ENCODE measurements around the gene TNN.
A peak's percentile ranks its signal among the peaks of the same experiment; 100 is the strongest.
"Not testable (repeated sequence)": the region's sequence is repeated elsewhere in the genome, so short reads cannot be mapped to it uniquely, and the experiment has no call there.

The TNN gene, protein sequence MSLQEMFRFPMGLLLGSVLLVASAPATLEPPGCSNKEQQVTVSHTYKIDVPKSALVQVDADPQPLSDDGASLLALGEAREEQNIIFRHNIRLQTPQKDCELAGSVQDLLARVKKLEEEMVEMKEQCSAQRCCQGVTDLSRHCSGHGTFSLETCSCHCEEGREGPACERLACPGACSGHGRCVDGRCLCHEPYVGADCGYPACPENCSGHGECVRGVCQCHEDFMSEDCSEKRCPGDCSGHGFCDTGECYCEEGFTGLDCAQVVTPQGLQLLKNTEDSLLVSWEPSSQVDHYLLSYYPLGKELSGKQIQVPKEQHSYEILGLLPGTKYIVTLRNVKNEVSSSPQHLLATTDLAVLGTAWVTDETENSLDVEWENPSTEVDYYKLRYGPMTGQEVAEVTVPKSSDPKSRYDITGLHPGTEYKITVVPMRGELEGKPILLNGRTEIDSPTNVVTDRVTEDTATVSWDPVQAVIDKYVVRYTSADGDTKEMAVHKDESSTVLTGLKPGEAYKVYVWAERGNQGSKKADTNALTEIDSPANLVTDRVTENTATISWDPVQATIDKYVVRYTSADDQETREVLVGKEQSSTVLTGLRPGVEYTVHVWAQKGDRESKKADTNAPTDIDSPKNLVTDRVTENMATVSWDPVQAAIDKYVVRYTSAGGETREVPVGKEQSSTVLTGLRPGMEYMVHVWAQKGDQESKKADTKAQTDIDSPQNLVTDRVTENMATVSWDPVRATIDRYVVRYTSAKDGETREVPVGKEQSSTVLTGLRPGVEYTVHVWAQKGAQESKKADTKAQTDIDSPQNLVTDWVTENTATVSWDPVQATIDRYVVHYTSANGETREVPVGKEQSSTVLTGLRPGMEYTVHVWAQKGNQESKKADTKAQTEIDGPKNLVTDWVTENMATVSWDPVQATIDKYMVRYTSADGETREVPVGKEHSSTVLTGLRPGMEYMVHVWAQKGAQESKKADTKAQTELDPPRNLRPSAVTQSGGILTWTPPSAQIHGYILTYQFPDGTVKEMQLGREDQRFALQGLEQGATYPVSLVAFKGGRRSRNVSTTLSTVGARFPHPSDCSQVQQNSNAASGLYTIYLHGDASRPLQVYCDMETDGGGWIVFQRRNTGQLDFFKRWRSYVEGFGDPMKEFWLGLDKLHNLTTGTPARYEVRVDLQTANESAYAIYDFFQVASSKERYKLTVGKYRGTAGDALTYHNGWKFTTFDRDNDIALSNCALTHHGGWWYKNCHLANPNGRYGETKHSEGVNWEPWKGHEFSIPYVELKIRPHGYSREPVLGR (N-terminal part only)

DNA sequence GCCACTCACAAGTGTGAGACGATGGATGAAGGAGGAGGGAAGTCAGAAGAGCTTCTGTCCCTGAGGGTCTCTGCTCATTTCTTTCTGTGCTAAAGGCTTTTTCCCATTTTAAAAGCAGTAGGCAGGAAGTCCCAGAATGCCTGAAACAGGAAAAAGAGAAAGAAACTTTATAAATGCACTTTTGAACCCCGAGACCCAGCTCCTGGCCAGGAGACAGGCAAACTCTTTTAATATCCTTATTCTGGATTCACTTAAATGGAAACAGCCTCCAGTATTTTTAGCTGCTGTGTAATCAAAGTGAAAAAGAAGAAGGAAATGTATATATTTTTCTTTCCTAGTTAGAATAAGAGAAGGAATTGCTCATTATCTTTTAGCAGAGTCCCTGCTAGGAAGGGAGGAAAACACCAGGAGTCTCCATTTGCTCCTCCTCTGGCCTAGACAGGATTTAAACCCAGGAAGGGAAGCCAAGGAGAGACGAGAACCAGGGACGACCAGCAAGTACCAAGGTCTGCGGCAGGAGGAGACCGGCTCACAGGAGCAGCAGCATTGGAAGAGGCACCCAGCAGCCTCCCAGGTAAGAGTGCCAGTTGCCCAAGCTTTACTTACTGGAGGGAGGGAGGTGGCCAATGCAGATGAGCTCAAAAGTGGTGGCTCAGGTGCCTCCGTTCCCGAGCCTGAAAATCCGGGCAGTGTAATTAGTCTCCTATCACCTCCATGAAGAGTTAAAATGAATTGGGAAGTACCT is at the start of gene TNN:
TSS of gene TNN (plus strand) at position 472 of the 745 bp plus-strand sequence. CDS start 9,586 bp downstream, outside the sequence.
- DNase-seq (ENCODE audit: low spot score) = no peak

DNA sequence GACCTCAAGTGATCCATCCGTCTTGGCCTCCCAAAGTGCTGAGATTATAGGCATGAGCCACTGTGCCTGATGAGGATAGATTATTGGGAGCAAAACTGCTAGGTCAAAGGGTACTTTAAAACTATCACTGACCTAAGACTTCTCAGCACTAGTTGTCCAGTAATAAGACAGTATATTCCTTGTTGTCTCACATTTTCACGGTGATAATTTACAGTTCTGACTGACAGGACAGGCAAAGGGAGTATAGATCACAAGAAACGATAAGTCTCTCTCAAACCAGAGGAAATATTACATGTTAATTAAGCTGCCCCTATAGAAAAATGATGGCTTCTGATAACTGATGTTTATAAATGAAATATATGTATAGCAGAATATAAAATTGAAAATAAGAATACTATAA is 48.1 kb upstream of the TNN start:
- DNase-seq (ENCODE audit: low spot score) = no peak

DNA sequence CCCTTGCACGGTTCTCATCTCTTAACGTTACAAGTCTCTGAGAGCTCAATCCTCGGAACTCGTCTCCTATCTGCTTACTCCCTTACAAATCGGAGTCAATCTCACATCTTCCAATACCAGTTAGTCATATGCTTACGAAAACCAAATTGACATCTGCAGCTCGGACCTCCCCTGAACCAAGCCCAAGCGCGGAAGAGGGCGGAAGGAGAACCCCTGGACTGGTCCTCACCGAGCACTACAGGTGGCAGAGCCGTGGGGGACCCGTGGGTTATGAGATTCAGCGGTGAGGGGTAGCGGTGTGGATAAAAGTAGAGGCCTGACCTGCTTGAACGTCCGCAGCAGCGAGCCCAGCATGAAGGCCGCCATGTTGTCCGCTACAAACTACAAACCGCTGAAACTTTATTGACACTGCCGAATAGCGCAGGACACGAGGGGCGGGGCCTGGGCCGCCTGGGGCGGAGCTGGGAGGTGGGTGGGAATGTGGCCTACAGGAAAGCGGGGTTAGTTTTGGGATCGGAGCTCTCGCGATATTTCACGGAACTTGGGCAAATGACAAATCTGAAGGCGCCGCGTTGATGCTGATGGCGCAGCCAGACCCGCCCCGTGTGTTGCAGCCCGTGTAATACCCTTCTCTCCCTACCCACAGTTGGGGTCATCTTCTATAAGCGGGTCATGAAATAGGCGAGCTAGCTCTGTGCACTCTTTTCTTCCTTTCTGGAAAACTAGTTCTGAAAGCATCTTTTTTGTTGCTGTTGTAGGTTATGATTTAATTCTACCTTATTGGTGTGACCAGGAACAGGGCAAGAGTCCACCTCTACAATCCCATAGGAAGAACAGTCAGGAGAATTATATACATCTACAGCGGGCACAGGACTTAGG is 44.4 kb upstream of the TNN start, which contains the start of gene MRPS14:
TSS of gene MRPS14 (minus strand) at position 383 of the 879 bp plus-strand sequence. CDS start at position 366, 17 bp downstream.
- DNase-seq (ENCODE audit: low spot score) = peak; percentile 77

DNA sequence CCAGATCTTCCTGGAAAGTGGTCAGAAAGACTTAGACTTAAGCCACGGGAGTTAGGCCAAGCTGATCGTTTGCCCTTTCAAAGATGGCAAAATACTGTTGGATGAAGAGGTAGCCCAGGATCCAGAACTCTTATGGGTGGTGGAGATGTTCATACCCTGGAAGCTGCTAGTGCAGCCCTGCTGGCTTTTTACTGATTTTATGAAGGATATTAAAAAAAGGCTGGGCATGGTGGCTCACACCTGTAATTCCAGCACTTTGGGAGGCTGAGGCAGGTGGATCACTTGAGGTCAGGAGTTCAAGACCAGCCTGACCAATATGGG is 43.8 kb upstream of the TNN start:
- DNase-seq (ENCODE audit: low spot score) = not testable (repeated sequence)

DNA sequence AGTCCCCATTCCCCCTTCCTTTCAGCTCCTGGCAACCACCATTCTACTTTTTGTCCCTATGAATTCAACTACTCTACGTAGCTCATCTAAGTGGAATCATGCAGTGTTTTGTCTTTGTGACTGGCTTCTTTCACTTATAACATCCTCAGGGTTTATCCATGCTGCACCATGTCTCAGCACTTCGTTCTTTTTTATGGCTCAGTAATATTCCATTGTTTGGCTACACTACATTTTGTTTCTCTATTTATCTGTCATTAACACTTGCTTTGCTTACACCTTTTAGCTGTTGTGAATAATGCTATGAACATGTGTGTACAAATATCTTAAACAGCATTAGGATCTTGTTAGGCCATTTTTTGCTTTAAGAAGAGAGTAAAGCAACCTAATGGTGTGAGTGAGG is 42.9 kb upstream of the TNN start:
- DNase-seq (ENCODE audit: low spot score) = no peak

DNA sequence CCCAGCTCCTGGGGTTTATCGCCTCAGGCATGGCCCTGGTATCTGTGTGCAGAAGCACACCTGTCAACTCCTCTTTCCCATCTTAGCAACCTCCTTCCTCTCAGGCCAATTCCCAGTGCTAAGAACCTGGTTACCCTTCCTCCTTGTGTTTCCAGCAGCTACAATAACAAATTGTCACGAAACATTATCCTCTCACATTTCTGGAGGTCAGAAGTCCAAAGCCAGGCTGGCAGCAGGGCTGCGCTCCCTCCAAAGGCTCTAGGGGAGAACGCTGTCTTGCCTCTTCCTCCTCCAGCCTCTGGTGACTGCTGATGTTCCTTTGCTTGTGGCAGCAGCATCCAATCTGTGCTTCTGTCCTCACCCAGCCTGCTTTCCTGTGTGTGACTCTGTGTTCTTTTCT is 33.7 kb upstream of the TNN start:
- no peak for DNase-seq (ENCODE audit: low spot score)

DNA sequence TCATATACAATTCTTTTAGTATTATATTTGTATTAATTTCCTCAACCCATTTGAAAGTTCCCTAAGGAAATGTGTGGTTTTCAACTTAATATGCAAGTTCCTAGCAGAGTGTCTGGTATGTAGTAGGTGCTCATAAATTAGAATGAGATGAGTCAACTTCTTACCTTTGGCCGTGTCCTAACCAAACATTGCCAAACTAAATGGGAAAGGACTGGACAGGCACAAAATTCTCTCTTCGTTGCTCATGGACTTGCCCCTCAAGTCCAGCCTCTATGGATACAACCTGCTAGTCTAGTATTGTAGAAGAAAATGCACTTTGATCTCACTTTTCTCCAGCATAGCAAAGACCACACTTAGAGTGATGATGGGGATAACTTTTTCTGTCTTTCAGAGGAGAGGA is 32.9 kb upstream of the TNN start:
- DNase-seq (ENCODE audit: low spot score) = no peak

DNA sequence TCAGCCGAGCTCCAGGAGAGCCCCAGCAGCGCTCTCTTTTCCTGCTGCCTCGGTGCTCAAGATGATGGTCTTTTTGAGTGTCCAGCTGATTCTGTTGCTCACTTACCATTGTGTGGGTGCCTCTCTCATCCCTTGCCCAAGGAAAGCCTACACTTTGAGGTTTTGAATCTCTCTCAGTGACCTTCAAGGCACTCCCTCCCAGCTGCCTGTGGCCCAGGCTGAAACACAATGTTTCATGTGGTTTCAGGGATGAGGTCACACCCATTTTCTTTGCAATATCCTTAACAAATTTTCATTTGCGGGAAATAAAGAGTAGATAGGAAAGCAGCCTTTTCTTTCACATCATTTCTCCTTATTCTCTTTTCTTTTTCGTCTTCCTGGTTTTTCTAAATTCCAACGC is 31.8 kb upstream of the TNN start:
- no peak for DNase-seq (ENCODE audit: low spot score)

DNA sequence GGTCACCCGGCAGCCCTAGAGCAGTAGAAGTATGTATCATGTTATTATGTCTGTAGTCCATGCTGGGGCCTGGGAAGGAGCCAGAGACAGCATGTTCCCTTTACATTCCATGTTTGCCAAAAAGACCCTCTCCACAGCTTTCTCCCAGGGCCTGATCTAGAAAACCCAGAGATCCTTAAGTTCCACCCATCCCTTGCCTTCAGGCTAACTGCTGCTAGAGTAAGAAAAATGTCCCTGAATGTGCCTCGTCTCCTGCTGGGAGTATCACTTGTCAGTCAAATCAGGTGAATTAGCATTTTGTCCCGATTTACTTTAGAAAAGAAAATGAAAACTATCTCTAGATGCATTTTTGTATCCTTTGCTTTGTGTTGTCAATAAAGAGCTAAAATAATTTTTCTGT is 31.2 kb upstream of the TNN start:
- DNase-seq (ENCODE audit: low spot score) = no peak

DNA sequence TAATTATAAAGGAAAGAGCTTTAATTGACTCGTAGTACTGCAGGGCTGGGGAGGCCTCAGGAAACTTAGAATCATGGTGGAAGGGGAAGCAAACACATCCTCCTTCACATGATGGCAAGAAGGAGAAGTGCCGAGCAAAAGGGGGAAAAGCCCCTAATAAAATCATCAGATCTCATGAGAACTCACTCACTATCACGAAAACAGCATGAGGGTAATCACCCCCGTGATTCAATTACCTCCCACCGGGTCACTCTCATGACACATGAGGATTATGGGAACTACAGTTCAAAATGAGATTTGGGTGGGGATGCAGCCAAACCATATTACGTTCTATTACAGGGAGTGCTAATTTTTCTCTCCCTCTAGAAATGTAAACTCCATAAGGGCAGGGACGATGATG is 30.2 kb upstream of the TNN start:
- DNase-seq (ENCODE audit: low spot score) = no peak

DNA sequence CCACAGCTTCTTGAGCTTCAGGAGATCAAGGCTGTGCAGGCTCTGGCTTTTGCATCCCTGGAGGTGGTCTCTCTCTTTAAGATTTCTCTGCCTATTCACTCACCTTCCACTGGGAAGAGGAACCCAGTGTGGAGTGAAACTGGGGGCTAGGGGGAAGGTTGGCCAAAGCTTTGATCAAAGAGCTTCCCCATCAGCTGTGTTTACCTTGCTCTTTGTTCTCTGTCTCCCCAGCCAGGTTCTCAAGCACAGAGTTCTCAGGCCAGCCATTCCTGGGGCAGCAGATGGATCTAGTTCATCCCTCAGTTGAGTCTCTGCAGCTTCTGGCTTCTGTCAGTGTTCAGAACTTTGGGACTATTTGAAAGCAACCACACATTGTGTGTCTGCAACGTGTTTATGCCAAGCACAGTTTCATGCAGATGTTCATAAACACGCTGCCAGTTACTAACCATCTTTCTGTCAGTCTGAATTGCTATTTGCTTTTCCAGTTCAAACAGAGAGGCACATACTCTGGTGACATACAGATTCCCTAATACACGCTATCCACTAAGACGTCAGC is 27.2 kb upstream of the TNN start:
- DNase-seq (ENCODE audit: low spot score) = no peak

DNA sequence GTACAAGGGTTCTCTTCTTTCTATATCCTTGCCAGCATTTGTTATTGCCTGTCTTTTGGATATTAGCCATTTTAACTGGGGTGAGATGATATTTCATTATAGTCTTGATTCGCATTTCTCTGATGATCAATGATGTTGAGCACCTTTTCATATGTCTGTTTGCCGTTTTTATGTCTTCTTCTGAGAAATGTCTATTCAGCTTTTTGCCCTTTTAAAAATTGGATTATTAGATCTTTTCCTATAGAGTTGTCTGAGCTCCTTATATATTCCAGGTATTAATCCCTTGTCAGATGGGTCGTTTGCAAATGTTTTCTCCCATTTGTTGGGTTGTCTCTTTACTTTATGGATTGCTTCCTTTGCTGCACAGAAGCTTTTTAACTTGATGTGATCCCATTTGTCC is 25.0 kb upstream of the TNN start:
- DNase-seq (ENCODE audit: low spot score) = no peak

DNA sequence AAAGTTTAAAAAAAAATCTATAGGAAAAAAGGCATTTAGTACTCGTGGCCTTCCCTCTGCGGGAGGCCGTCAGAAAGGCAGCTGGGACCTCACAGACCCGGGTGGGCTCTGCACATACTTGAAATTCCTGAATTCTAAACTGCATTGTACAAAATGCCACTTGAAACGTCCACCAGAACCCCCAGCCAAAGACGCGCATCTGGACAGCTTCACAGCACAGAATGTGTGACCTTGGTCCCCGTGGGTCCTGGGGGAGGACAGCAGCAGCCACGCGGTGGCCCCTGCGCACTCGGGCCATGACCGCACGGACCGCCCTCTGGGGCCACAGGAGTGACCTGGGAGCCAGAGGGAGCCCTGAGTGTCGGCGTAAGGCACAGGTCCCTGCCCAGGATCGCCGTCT is 23.8 kb upstream of the TNN start:
- DNase-seq (ENCODE audit: low spot score) = no peak

DNA sequence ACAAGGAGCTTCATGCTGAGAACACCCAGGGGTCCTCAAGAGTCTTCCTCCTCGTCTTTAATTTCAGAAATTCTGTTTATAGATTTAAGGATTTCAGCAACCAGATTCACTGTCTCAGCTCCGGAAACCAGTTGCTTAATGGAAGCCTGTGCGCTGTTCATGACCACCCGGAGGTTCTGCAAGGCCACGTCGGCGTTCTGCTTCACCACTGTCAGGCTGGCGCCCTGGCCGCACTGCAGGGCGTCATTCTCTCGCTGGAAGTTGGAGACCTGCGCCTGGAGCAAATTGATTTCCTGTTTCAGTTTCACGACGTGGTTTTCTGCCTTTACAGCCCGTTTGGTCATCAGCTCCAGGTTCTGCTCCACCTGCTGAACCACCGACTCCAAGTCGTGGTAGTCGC is 23.0 kb upstream of the TNN start:
- DNase-seq (ENCODE audit: low spot score) = not testable (repeated sequence)

DNA sequence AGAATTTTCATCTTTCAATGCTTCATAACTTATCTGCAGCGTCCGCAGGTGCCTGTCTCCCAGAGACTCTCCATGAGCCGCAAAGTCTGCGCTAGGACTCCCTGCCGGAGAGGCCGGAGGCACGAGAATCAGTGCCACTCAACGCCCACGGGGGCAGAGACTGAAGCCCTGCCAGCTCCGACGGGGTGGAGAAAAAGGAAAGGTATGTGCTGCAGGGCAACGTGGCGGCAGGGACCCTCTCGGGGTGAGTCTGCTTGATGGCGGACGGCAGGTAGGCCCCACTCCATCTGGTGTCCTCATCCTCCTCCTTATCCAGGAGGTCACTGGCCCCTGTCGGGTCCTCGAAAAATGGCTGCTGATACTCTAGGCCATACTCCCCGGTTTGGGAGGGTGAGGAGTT is 22.5 kb upstream of the TNN start:
- DNase-seq (ENCODE audit: low spot score) = no peak

DNA sequence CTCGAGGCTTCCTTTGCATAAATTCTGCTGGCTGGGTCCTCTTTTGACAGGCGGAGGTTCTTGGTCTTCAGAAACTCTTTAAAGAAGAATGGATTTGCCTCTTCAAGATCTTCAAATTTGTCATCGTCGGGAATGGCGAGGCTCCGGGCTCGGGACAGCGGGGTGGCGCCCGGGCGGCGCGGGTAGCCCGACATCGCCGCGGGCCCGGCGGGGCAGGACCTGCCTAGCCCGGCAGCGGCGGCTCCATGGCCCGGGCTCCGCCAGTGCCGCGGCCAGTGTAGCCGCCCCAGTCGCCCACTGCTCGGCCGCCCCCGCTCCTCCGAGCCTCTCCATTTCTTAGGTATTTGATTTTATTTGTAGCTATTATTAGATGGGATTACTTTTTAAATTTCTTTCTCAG is 22.1 kb upstream of the TNN start:
- DNase-seq (ENCODE audit: low spot score) = no peak

DNA sequence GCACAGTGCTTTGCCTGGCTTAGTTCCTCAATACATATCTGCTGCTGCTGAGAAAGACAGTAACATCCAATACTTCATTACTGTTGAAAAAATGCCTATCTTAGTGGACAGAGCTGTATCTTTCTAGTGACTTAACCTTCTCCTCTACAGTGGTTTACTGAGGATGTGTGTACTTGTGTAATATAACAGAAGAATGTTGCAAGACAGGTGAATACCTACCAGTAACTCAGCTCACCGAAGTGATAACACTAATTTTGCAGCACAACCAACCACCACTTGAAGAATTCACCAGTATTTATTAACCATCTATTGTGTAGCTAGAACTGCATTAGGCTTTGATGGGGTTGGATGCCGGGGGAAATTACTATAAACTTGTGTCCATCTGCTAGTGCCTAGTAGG is 16.6 kb upstream of the TNN start:
- DNase-seq (ENCODE audit: low spot score) = no peak

DNA sequence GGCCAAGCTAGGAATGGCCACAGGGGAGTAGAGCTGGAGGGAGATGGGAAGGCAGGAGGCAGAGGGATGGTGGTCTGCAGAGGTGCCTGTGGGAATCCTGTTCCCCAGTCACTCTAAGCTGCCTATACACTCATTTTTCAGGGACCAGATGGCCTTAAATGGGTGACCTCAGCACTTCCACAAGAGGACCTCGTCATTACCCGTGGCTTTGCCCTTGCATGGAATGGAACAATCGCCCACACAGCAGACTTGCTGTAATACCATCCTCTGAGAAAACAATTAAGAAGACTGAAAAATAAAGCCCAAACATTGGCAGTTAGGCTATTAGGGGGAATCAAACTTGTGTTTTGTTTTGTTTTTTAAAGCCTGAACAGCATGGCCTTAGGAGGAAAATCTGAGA is 12.9 kb upstream of the TNN start:
- no peak for DNase-seq (ENCODE audit: low spot score)

DNA sequence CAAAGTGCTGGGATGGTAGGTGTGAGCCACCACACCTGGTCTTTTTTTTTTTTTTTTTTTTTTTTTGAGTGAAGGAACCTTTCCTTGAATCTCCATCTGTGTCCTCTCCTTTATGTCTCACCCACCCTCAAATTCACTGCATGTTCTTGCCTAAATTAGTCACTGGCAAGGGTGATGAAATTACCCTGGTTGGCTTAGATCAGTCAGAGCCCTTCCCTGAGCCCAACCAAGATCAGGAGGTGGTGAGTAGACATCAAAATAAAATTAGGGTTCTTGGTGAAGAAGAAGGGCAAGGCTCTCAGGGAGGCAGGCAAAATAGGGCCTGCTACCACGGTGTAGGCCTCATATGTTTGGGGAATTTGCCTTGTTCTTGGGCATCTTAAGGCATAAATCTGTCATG is 5.3 kb upstream of the TNN start:
- no peak for DNase-seq (ENCODE audit: low spot score)

DNA sequence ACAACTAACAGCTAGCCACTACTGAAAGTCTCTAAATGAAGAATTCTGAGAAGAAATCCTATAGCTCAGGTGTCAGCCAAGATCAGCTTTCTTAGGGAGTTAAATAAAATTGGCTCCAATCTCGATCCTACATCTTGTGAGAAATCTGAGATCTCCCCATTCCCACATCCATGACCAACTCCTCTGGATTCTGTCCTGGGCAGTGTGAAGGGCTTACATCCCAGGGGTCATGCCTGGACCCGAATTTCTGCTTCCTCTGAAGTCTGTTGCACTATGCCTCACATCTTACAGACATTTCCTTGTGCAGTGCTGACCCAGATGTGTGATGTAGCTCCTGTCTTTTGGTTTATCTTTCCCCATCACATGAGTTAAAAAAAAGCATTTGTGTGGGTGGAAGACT is 4.8 kb upstream of the TNN start:
- DNase-seq (ENCODE audit: low spot score) = no peak
